Body of pancreas (tissue), 4 donors: Measurements from ENCODE around the gene ECM1. TPM values are rescaled to one million over a fixed set of nuclear protein-coding genes. Genes with fewer than 3 reads are reported as not detected.

ENCODE experiments used
- ATAC-seq: fragments of 150-250 bp; one replicate; pipeline ENCODE4 v1.9.1; 2016
- DNase-seq, 4 donors: peaks; one replicate each; pipeline ENCODE4 v3.0.0-alpha.2; 2019
- H3K27ac ChIP-seq, 4 donors: fragments of 200-600 bp; sonication (generic); 1 replicate in 3 of 4; 2 replicates in 1 of 4; pipeline versions ENCODE4 v1.5.1 to v1.6.1; 2016 to 2019; ENCODE audit warnings: mild to moderate bottlenecking in 1 of 4, mixed read lengths in 1 of 4, moderate library complexity in 1 of 4
- H3K27me3 ChIP-seq, 2 donors: fragments of 200-600 bp; sonication (generic); one replicate each; pipeline ENCODE4 v1.6.0; 2016; ENCODE audit warnings: mild to moderate bottlenecking in 1 of 2
- H3K36me3 ChIP-seq, 2 donors: fragments of 200-600 bp; sonication (generic); replicated peaks in 1 of 2; 2 replicates each; pipeline ENCODE4 v1.5.1; 2016; ENCODE audit warnings: low read depth in 2 of 2; ENCODE audit not compliant: insufficient read depth in 1 of 2
- H3K4me1 ChIP-seq: fragments of 200-600 bp; sonication (generic); one replicate; pipeline ENCODE4 v1.6.0; 2016
- H3K4me3 ChIP-seq, 2 donors: fragments of 200-600 bp; sonication (generic); 1 replicate in 1 of 2; 2 replicates in 1 of 2; pipeline ENCODE4 v1.5.1; 2016 to 2019
- H3K9me3 ChIP-seq, 3 donors: fragments of 200-600 bp; sonication (generic); 1 replicate in 2 of 3; 2 replicates in 1 of 3; pipeline ENCODE4 v1.5.1; 2016
- CTCF ChIP-seq, 7 experiments: fragments of 450-650 bp in 4 of 7; fragments of 200-600 bp in 3 of 7; sonication (generic) in 3 of 7; IDR thresholded peaks; one replicate each; pipeline ENCODE4 v1.5.1; 2016 to 2019; ENCODE audit warnings: antibody characterized with exemption in 7 of 7
- POLR2A ChIP-seq, 3 donors: fragments of 450-650 bp; IDR thresholded peaks; one replicate each; pipeline ENCODE4 v1.6.1; 2016; ENCODE audit warnings: antibody characterized with exemption in 3 of 3, mild to moderate bottlenecking in 2 of 3
- WGBS, 2 donors: methylation state at CpG; one replicate each; pipeline ENCODE4 v1.1.5; 2017; 5-methylcytosine and 5-hydroxymethylcytosine counted together
- intact Hi-C: fragments of 100-400 bp; cut with DNase I; formaldehyde crosslinking; loops from one replicate; pipeline ENCODE4 v1.15.1; 2023
- total RNA-seq, 2 donors: library from RNA; depleted of rRNA; stranded (reverse); fragments of >200 nt; gene quantifications; one replicate each; pipeline ENCODE4 v1.1.0, GENCODE V29; 2016

The ECM1 gene
- total RNA-seq, 2 donors from 2014 or later = 1.3 to 2.1 TPM

DNA sequence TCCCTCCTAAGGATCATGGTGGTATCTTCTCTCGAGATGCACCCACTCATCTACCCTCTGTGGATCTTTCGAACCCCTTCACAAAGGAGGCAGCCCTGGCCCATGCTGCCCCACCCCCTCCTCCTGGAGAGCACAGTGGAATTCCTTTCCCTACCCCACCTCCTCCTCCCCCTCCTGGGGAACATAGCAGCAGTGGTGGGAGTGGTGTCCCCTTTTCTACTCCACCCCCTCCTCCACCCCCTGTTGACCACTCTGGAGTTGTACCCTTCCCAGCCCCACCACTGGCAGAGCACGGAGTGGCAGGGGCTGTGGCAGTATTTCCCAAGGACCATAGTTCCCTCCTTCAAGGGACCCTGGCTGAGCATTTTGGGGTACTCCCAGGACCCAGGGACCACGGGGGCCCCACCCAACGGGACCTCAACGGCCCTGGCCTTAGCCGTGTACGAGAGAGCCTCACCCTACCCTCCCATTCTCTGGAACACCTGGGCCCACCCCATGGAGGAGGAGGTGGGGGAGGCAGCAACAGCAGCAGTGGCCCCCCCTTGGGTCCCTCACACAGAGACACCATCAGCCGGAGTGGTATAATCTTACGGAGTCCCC is 35.2 kb upstream of the ECM1 start:
- H3K36me3 ChIP-seq = peaks cover 16 to 17% of the 10 kb centered on the region in 2 donors
- H3K4me1 ChIP-seq = peaks cover 8% of the 10 kb centered on the region
- intact Hi-C loops = loop anchor here (5.0 kb wide), 1 partner anchor 60 kb away; no protein-coding TSS in a partner anchor
- no peaks in the 10 kb centered on the region for H3K9me3 ChIP-seq
- H3K27ac ChIP-seq = no peak overlapping the region
- TF ChIP-seq CTCF (IDR thresholded peaks at IDR 0.05) = no peak
- TF ChIP-seq POLR2A (IDR thresholded peaks at IDR 0.05) = no peak
- H3K4me3 ChIP-seq = no peak overlapping the region
- no peaks in the 10 kb centered on the region for H3K27me3 ChIP-seq
- no peak for ATAC-seq
- DNase-seq = no peak
- 84 to 91% methylated on average over 4 to 10 of the region's 10 CpGs for WGBS, 2 donors

DNA sequence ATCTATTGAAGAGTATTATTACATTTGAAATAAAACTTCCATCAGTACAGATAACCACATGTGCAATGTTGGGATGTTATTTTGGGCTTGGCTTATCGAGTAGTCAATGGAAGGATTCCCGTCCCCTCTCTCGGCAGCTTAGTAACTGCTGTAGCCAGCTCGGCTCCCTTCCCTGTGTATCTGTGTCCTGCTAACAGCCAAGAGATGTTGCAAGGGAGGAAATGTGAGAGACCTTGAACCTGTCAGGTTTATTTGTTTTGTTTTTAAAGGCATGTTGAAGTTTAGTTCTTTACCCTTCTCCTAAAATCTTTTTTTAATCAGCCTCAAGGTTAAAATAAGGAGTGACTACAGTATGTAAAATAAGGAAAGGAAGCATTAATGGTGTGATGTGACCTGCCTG is 34.2 kb upstream of the ECM1 start:
- DNase-seq (no peak), ATAC-seq (no peak)
- Histone ChIP-seq H3K4me1 (peaks cover 8% of the 10 kb centered on the region), H3K27ac (peak overlapping the region in 1 of 4 donors; percentile 13), H3K36me3 (peaks cover 16 to 17% of the 10 kb centered on the region in 2 donors), H3K9me3 (no peaks in the 10 kb centered on the region), H3K27me3 (no peaks in the 10 kb centered on the region), H3K4me3 (no peak overlapping the region)
- intact Hi-C loops = loop anchor here (5.0 kb wide), 1 partner anchor 59 kb away; no protein-coding TSS in a partner anchor
- 13 to 36% methylated on average over 4 of the region's 4 CpGs for WGBS, 2 donors
- no peak for TF ChIP-seq POLR2A (IDR thresholded peaks at IDR 0.05)

GRCh38 chr1:150474869-150475268 is 33.0 kb upstream of the ECM1 start:
- ATAC-seq = no peak
- 69 to 71% methylated on average over 4 of the region's 4 CpGs for WGBS, 2 donors
- peaks cover 8% of the 10 kb centered on the region for H3K4me1 ChIP-seq
- DNase-seq = no peak
- no peak overlapping the region for H3K4me3 ChIP-seq
- H3K9me3 ChIP-seq = no peaks in the 10 kb centered on the region
- TF ChIP-seq POLR2A (IDR thresholded peaks at IDR 0.05) = no peak
- no peak for TF ChIP-seq CTCF (IDR thresholded peaks at IDR 0.05)
- H3K27me3 ChIP-seq = no peaks in the 10 kb centered on the region
- intact Hi-C loops = loop anchor here (5.0 kb wide), 1 partner anchor 57 kb away; no protein-coding TSS in a partner anchor
- H3K36me3 ChIP-seq = peaks cover 16 to 17% of the 10 kb centered on the region in 2 donors
- no peak overlapping the region for H3K27ac ChIP-seq

DNA sequence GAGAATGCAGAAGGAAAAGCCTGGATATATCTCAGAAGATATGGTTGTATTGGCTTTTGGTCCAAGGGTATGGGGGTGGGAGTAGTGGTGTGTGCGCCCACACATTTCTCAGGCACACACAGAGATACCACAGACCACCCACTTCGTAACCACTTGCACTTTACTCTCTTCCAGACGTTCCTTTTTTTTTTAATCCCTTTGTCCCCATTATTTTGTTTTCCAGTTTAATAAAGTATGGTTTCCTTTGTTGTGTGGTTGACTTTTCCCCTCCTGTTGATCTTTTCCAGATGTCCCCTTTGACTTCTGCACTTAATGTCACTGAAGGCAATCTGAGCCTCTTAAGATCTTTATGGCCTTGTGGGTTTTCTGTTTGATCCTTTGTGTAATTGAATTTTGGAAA is 31.2 kb upstream of the ECM1 start:
- no peak overlapping the region for H3K4me3 ChIP-seq
- no peak for TF ChIP-seq CTCF (IDR thresholded peaks at IDR 0.05)
- TF ChIP-seq POLR2A (IDR thresholded peaks at IDR 0.05) = no peak
- DNase-seq (no peak), ATAC-seq (no peak)
- H3K27me3 ChIP-seq = no peaks in the 10 kb centered on the region
- peaks cover 7 to 9% of the 10 kb centered on the region in 2 donors for H3K36me3 ChIP-seq
- intact Hi-C loops = no loop called here
- whole genome bisulfite sequencing, 2 donors = 67 to 79% methylated on average over 3 of the region's 3 CpGs
- no peak overlapping the region for H3K27ac ChIP-seq
- H3K9me3 ChIP-seq = no peaks in the 10 kb centered on the region
- peaks cover 8% of the 10 kb centered on the region for H3K4me1 ChIP-seq

DNA sequence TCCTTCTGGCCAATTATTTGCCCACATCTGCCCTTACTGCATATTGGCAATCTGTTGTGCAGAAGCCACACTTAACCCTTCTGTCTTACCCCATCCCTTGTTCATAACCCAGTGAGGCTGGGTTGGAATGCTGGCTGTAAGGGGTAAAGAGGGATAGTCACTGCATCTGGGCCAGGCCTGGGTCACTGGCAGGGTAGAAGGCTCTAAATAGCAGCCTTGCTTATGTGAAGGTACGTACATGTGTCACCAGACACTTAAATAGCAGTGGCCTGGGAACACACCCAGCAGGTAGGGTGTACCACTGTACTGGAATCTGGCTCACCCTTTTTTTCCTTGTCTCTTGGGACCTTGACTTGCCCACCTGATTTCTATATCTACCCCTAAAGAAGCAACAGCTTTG is 30.6 kb upstream of the ECM1 start:
- DNase-seq = no peak
- intact Hi-C loops = no loop called here

More for the DNA sequence above, 30.6 kb upstream of the ECM1 start:
- Histone ChIP-seq H3K36me3 (peaks cover 2 to 3% of the 10 kb centered on the region in 2 donors), H3K4me3 (no peak overlapping the region), H3K27me3 (no peaks in the 10 kb centered on the region), H3K4me1 (peaks cover 8% of the 10 kb centered on the region), H3K27ac (no peak overlapping the region), H3K9me3 (no peaks in the 10 kb centered on the region)
- no peak for TF ChIP-seq POLR2A (IDR thresholded peaks at IDR 0.05)
- TF ChIP-seq CTCF (IDR thresholded peaks at IDR 0.05) = no peak
- 57 to 65% methylated on average over 1 of the region's 1 CpG for WGBS, 2 donors
- ATAC-seq = peak; percentile 35
